K562 (cell line): ENCODE measurements around the gene GCNT1.

Source experiments
- ATF4 ChIP-seq: fragments of 450-650 bp; formaldehyde crosslinking; IDR thresholded peaks from 2 replicates; pipeline ENCODE4 v1.4.0; 2022; ENCODE audit warnings: mild to moderate bottlenecking, moderate library complexity
- CBX8 ChIP-seq: fragments of 200-600 bp; sonication (generic); IDR thresholded peaks from 2 replicates; pipeline ENCODE4 v1.6.1; 2012; ENCODE audit warnings: borderline replicate concordance, mixed run types, low read depth, mild to moderate bottlenecking, moderate library complexity, mixed read lengths, low read length, control low read depth, inconsistent platforms; ENCODE audit not compliant: poor library complexity, severe bottlenecking; ENCODE audit errors: extremely low read depth
- HOMEZ ChIP-seq: fragments of 250-450 bp; sonication (Bioruptor Pico); IDR thresholded peaks from 2 replicates; pipeline ENCODE4 v1.4.0; 2020; ENCODE audit warnings: mild to moderate bottlenecking, moderate library complexity
- PATZ1 ChIP-seq: fragments of 250-450 bp; sonication (Bioruptor Pico); IDR thresholded peaks from 2 replicates; pipeline ENCODE4 v1.5.0; 2020; ENCODE audit warnings: mild to moderate bottlenecking, borderline replicate concordance
- SREBF2 ChIP-seq: sonication (generic); formaldehyde crosslinking; IDR thresholded peaks from 2 replicates; pipeline ENCODE4 v1.4.0; 2020; ENCODE audit warnings: mild to moderate bottlenecking, missing genetic modification reagents
- SRF ChIP-seq, 2 experiments: fragments of 250-450, 450-650 bp in 1 of 2; sonication (Bioruptor Pico) in 1 of 2; sonication (generic) in 1 of 2; formaldehyde crosslinking; IDR thresholded peaks; 2 replicates each; pipeline versions ENCODE4 v1.5.0 to v1.5.1; 2020 to 2022; ENCODE audit warnings: mild to moderate bottlenecking in 1 of 2, missing genetic modification reagents in 1 of 2
- ZBTB49 ChIP-seq: sonication (generic); formaldehyde crosslinking; IDR thresholded peaks from 2 replicates; pipeline ENCODE4 v1.8.0; 2022; ENCODE audit warnings: missing genetic modification reagents, mild to moderate bottlenecking, borderline replicate concordance
- ZNF79 ChIP-seq: fragments of 250-450 bp; sonication (Bioruptor Pico); IDR thresholded peaks from 2 replicates; pipeline ENCODE4 v1.4.0; 2020; ENCODE audit warnings: low read depth, mild to moderate bottlenecking, moderate library complexity

- TF ChIP-seq HOMEZ (CRISPR knock-in tag), result no peak
- no peak for TF ChIP-seq ZNF79
- no peak for TF ChIP-seq SREBF2 (CRISPR knock-in tag)
- no peak for TF ChIP-seq ZBTB49 (CRISPR knock-in tag)
- TF ChIP-seq PATZ1 (CRISPR knock-in tag), result no peak
- no peak for TF ChIP-seq CBX8
- TF ChIP-seq ATF4 (CRISPR knock-in tag), result no peak
- TF ChIP-seq SRF (CRISPR knock-in tag; IDR thresholded peaks at IDR 0.05), result no peak
Measured at GRCh38 chr9:76500061-76500460, 41.1 kb downstream of the GCNT1 start.
